Muscle of leg (tissue), 11 donors: ENCODE results near the gene ANKRD11. TPM values are rescaled to one million over a fixed set of nuclear protein-coding genes. Genes with fewer than 3 reads are reported as not detected.
"Not testable (repeated sequence)": the region's sequence is repeated elsewhere in the genome, so short reads cannot be mapped to it uniquely, and the experiment has no call there.

Source experiments
- DNase-seq: peaks from one replicate; pipeline ENCODE4 v3.0.0; 2013
- H3K27ac ChIP-seq: one replicate; pipeline ENCODE4 v1.5.1; 2013; ENCODE audit warnings: mild to moderate bottlenecking, low read length, control low read depth
- H3K27me3 ChIP-seq: one replicate; pipeline ENCODE4 v1.6.1; 2013; ENCODE audit warnings: low read length; ENCODE audit not compliant: control insufficient read depth, insufficient read depth
- H3K36me3 ChIP-seq: one replicate; pipeline ENCODE4 v1.6.1; 2013; ENCODE audit warnings: low read length; ENCODE audit not compliant: control insufficient read depth, insufficient read depth
- H3K4me1 ChIP-seq: one replicate; pipeline ENCODE4 v1.6.1; 2013; ENCODE audit warnings: low read length; ENCODE audit not compliant: control insufficient read depth, insufficient read depth
- H3K4me3 ChIP-seq: one replicate; pipeline ENCODE4 v1.5.1; 2013; ENCODE audit warnings: low read length, control low read depth
- H3K9me3 ChIP-seq: replicated peaks from 2 replicates; pipeline ENCODE4 v1.6.1; 2013; ENCODE audit warnings: low read depth, low read length; ENCODE audit not compliant: control insufficient read depth
- WGBS: methylation state at CpG from one replicate; pipeline ENCODE4 v1.1.5; 2013; ENCODE audit warnings: missing lambda C conversion rate; ENCODE audit not compliant: insufficient coverage; 5-methylcytosine and 5-hydroxymethylcytosine counted together
- polyA plus RNA-seq, 8 donors: library from polyadenylated mRNA; unstranded; fragments of 120-200 nt; gene quantifications; one replicate each; pipeline versions ENCODE4 v1.2.1 to v1.2.3, GENCODE V29; 2013; ENCODE audit warnings: inconsistent platforms in 1 of 8, low replicate concordance in 1 of 8; ENCODE audit not compliant: insufficient read length in 8 of 8, insufficient read depth in 1 of 8
- total RNA-seq: library from RNA; stranded (reverse); fragments of 120-200 nt; gene quantifications from one replicate; pipeline ENCODE4 v1.2.4, GENCODE V29; 2013

The ANKRD11 gene
- total and polyA plus RNA-seq, 9 donors: 34.0 to 79.8 (median 63.6) TPM

DNA sequence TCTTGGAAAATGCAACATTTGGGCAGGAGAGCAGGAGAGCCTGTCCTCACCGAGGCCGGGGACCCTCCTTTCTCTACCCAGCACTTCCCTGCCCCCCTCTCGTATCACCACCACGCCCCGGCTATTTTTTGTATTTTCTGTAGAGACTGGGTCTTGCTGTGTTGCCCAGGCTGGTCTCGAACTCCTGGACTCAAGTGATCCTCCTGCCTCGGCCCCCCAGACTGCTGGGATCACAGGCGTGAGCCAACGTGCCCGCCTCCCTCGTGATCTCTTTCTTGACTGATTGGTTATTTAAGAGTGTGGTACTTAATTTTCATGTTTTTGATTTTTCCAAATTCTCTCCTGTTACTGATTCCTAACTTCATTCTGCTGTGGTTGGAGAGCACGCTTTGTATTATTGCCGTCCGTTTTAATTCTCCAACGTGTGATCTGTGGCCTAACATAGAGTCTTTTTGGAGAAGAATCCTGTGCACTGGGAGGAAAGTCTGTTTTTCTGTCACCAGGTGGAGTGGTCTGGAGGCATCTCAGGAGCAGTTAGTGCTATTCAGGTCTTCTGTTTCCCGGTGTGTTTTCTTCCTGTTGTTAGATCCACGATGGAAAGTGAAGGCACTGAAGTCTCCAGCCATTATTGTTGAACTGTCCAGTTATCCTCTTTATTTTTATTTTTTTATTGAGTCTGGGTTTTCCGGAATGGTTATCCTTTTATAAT lies 232.4 kb downstream of the ANKRD11 start:
- Histone ChIP-seq H3K9me3 (peaks cover 5% of the 10 kb centered on the region), H3K36me3 (no peaks in the 10 kb centered on the region), H3K27me3 (peaks cover 23% of the 10 kb centered on the region), H3K4me3 (peak overlapping the region; percentile 37), H3K27ac (no peak overlapping the region), H3K4me1 (peaks cover 10% of the 10 kb centered on the region)
- WGBS: 63% methylated on average over 10 of the region's 18 CpGs
- DNase-seq: no peak

DNA sequence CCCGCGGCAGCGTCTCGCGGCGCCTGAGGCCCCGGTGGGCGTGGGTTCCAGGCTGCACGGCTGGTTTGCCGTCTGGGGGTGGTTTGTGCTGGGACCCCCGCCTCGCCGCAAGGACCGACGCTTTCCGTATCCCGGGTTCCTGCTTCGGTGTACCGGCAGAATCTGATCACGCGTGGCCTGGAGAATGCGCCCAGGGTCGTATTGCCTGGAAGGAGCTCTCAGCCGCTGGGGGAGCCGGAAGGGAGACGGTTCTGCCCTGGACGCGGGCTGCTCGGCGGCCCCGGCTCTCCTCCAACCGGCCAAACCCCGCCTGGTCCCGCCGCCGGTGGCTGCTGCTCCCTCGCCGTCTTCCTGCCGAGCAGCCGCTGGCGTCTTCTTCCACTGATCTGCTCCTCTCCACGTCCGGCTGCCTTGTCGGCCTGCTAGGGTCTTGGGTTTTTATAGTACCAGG lies 233.1 kb downstream of the ANKRD11 start:
- Histone ChIP-seq H3K9me3 (peaks cover 2% of the 10 kb centered on the region), H3K27ac (no peak overlapping the region), H3K36me3 (no peaks in the 10 kb centered on the region), H3K4me1 (peaks cover 10% of the 10 kb centered on the region), H3K4me3 (peak overlapping the region; percentile 37), H3K27me3 (peaks cover 23% of the 10 kb centered on the region)
- no peak for DNase-seq
- 1% methylated on average over 30 of the region's 44 CpGs for WGBS

DNA sequence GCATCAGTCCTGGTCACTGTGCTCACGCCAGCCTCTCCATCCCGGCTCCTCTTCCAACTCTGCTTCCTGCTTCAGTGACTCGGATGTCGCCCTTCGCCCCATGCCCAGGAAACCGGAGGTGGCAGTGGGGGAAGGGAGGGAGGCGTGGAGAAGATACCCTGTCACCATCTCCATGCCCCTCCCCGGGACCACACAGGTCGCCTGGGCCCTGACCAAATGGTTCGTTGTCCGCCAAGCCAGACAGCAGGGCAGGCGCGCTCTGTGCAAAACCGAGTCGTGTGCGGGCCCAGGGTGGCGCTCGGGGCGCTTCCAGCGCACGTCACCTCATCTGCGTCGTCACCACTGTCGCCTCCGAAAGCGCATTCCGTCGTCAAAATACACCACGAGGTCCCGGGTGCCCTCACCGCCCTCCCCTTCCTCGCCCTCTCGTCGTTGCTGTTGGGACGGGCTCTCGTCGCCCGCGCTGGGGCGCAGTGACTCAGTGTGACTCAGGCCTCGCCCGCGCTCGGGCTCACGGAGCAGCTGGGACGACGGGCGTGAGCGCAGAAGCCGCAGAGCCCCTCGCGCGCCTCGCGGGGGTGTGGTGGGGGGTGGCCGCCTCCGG lies 233.6 kb downstream of the ANKRD11 start:
- DNase-seq: peak; percentile 48
- peaks cover 23% of the 10 kb centered on the region for H3K27me3 ChIP-seq
- H3K9me3 ChIP-seq: no peaks in the 10 kb centered on the region
- peaks cover 10% of the 10 kb centered on the region for H3K4me1 ChIP-seq
- H3K36me3 ChIP-seq: no peaks in the 10 kb centered on the region
- 1% methylated on average over 45 of the region's 57 CpGs for WGBS
- no peak overlapping the region for H3K27ac ChIP-seq
- H3K4me3 ChIP-seq: peak overlapping the region; percentile 37

DNA sequence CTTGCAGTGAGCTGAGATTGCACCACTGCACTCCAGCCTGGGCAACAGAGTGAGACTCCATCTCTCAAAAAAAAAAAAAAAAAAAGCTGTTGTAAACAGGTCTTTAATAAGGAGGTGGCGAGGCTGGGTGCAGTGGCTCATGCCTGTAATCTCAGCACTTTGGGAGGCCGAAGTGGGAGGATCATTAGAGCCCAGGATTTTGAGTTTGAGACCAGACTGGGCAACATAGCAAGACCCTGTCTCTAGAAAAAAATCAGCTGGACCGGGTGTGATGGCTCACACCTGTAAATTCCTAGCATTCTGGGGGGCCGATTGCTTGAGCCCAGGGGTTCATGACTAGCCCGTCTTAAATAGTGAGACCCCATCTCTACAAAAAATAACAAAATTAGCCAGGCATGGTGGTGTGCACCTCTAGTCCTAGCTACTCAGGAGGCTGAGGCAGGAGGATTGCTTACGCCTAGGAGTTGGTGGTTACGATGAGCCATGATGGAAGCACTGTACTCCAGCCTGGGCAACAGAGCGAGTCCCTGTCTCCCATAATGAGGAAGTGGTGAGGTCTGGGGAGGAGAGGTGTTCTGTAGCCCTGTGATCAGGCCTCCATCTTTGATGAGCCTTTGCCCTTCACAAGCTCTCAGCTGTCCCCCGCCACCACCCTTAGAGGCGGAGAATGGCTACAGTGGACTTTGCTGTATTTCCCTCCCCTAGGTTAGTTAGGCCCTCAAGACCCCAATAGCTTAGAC lies 236.6 kb downstream of the ANKRD11 start:
- no peak overlapping the region for H3K27ac ChIP-seq
- no peak for DNase-seq
- H3K27me3 ChIP-seq: peaks cover 22% of the 10 kb centered on the region
- peaks cover under 1% of the 10 kb centered on the region for H3K9me3 ChIP-seq
- no peak overlapping the region for H3K4me3 ChIP-seq
- no peaks in the 10 kb centered on the region for H3K36me3 ChIP-seq
- peaks cover 10% of the 10 kb centered on the region for H3K4me1 ChIP-seq
- WGBS: 94% methylated on average over 7 of the region's 10 CpGs

DNA sequence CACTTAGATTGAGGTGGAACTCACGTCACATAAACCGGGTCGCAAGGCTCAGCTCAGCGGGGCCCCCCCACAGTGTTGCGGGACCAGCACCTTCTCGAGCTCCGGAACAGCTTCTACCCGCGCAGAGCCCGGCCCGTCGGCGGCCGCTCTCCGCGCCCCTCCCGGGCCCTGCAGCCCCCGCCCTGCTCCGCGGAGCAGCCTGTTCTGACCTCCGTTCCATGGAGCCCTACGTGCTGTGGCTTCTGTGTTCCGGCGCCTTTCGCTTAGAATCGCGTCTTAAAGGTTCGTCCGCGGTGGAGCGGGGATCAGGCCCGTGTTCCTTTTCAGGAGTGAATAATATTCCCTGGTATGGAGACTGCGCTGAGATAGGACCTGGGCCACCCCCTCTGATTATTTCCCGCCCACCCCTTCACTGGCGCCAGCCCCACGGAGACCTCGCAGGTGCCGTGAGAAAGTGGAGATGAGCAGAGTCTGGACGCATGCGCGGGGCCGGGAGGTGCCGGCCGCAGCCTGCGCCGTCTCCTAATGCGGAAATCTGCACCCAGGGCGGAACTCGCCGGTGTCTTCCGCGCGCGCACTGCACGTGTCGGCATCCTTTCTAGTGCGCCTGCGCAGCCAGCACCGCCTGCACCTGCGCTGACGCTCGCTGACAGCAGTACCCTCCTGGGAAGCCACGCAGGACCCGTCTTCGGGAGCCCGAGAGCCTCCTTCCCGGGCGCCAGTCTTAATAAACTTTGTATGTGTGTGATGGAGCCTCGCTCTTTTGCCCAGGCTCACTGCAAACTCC lies 242.0 kb downstream of the ANKRD11 start:
- Histone ChIP-seq H3K9me3 (peaks cover 4% of the 10 kb centered on the region), H3K36me3 (no peaks in the 10 kb centered on the region), H3K27me3 (peaks cover 19% of the 10 kb centered on the region), H3K4me1 (peaks cover 5% of the 10 kb centered on the region), H3K4me3 (no peak overlapping the region), H3K27ac (no peak overlapping the region)
- DNase-seq: no peak
- 50% methylated on average over 52 of the region's 69 CpGs for WGBS

DNA sequence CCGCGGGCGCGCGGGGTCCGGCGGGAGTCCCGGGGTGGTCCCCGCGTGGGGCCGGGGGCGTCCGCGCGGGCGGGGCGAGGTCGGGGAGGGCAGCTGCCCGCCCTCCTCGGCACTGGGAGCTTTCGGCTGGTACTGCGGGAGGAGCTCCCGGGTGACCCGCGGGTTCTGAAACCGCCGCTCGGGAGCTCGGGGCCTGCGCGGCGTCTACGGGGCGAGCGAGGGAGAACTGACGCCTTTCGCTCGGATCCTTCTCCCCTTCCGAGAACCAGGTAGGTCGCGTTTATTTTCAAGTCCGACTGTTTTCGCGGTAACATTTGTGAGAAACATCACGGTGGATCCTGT lies 242.7 kb downstream of the ANKRD11 start:
- H3K27ac ChIP-seq, H3K36me3 ChIP-seq, H3K9me3 ChIP-seq, DNase-seq, H3K4me1 ChIP-seq: not testable (repeated sequence)
- peak overlapping the region; percentile 25 for H3K4me3 ChIP-seq
- H3K27me3 ChIP-seq: peaks cover 19% of the 10 kb centered on the region
- 1% methylated on average over 30 of the region's 45 CpGs for WGBS

DNA sequence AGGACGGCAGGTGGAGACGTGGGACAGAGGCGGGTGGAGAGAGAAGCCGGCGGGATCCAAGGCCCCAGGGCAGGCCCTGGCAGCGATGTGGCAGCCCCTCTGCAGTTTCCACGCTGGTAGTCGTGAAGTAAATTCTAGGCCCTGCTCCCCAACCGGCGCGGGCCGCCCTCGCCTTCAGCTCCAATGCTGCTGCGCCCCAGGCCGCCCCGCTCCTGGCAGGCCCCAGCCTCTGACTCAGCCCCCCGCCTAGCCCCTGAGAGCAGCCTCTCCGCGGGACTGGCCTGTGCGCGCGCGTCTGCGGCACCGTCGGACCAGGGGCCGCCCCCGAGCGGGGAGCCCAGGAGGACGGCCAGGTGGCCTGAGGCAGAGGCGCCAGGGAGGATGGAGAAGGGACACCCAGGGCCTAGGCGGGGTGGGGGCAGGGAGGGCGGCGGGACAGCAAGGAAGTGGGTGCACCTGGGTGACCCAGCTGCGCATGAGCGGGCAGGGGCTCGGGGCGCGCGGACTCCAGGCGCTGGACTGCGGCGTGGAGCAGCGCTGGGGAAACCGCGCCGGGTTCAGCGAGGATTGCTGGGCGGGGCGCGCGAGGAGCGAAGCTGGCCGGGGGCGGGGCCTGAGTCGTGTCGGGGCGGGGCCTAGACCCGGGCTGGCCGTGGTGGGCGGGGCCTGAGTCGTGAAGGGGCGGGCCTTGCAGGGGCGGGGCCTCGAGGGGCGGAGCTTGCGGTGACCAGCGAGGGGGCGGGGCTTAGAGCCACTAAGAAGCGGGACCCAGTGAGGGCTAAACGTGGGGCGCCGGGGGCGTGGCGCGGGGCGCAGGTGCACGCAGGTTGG lies 243.2 kb downstream of the ANKRD11 start:
- peak overlapping the region; percentile 27 for H3K4me3 ChIP-seq
- no peaks in the 10 kb centered on the region for H3K36me3 ChIP-seq
- peaks cover 5% of the 10 kb centered on the region for H3K4me1 ChIP-seq
- H3K9me3 ChIP-seq: peaks cover 4% of the 10 kb centered on the region
- peaks cover 19% of the 10 kb centered on the region for H3K27me3 ChIP-seq
- no peak overlapping the region for H3K27ac ChIP-seq
- 2% methylated on average over 76 of the region's 78 CpGs for WGBS
- peak; percentile 70 for DNase-seq

DNA sequence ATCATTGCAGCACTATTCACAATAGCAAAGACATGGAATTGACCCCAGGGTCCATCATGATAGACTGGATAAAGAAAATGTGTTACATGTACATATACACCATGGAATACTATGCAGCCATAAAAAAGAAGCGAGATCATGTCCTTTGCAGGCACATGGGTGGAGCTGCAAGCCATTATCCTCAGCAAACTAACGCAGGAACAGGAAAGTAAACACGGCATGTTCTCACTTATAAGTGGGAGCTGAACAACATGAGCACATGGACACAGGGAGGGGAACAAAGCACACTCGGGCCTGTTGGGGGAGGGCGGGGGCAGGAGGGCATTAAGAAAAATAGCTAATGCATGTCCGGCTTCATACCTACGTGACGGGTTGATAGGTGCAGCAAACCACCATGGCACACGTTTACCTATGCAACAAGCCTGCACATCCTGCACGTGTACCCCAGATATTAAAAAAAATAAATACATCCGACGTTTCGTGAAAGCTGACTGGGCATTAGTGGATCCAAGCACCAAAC lies 243.9 kb downstream of the ANKRD11 start:
- H3K36me3 ChIP-seq: no peaks in the 10 kb centered on the region
- no peak overlapping the region for H3K27ac ChIP-seq
- peak overlapping the region; percentile 27 for H3K4me3 ChIP-seq
- peaks cover 19% of the 10 kb centered on the region for H3K27me3 ChIP-seq
- H3K9me3 ChIP-seq: peaks cover 4% of the 10 kb centered on the region
- peaks cover 9% of the 10 kb centered on the region for H3K4me1 ChIP-seq
- 51% methylated on average over 6 of the region's 13 CpGs for WGBS
- no peak for DNase-seq

DNA sequence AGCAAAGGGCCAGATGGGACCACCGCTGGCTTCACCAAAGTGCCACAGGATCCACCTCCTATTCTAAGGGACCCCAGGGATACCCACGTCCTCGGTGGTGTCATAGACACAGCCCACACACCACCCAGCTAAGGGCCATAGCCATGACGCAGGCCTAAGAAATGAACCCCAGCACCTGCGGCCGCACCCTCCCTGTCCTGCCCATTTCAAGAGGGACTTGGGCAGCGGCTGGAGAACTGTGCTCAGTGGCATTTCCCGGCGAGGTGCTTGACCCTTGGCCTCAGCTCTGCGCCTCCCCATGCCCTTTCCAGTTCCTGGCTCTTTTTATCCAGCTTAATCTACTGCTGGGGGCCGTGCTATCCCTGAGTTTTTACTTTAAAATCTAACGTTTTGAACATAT lies 245.6 kb downstream of the ANKRD11 start:
- no peak overlapping the region for H3K27ac ChIP-seq
- WGBS: 61% methylated on average over 9 of the region's 12 CpGs
- DNase-seq: no peak

More for the DNA sequence above, 245.6 kb downstream of the ANKRD11 start:
- no peak overlapping the region for H3K4me3 ChIP-seq
- H3K4me1 ChIP-seq: peaks cover 9% of the 10 kb centered on the region
- H3K9me3 ChIP-seq: peaks cover 4% of the 10 kb centered on the region
- no peaks in the 10 kb centered on the region for H3K36me3 ChIP-seq
- peaks cover 19% of the 10 kb centered on the region for H3K27me3 ChIP-seq
